Iris pigment epithelial cell (primary cell): ENCODE data around the gene MAN1C1.
"Not testable (repeated sequence)": the region's sequence is repeated elsewhere in the genome, so short reads cannot be mapped to it uniquely, and the experiment has no call there.

Source experiments
- DNase-seq: peaks from one replicate; pipeline ENCODE4 v3.0.0-alpha.2; 2011; ENCODE audit warnings: low read depth

Gene MAN1C1

DNA sequence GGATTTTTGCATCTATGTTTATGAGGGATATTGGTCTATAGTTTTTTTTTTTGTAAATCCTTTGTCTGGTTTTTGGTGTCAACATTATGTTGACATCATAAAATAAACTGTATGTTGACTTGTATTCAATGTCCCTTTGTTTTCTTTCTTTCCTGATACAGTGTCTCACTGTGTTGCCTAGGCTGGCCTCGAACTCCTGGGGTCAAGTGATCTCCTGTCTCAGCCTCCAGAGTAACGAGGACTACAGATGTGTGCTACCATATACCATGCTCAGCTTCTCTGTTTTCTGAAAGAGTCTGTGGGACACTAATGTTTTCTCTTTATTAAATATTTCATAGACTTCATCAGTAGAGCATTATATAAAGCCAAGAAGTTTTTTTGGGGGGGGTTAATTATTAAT lies 18.3 kb downstream of the MAN1C1 start:
- DNase-seq, result no peak

GRCh38 chr1:25636141-25636540 lies 19.6 kb downstream of the MAN1C1 start:
- DNase-seq, result not testable (repeated sequence)

- no peak for DNase-seq
These were observed 24.2 kb downstream of the MAN1C1 start for GRCh38 chr1:25640646-25641328.

- DNase-seq, result no peak
These were observed 24.7 kb downstream of the MAN1C1 start for GRCh38 chr1:25641329-25641725.

GRCh38 chr1:25641931-25642573 lies 25.5 kb downstream of the MAN1C1 start:
- DNase-seq, result peak; percentile 40

DNA sequence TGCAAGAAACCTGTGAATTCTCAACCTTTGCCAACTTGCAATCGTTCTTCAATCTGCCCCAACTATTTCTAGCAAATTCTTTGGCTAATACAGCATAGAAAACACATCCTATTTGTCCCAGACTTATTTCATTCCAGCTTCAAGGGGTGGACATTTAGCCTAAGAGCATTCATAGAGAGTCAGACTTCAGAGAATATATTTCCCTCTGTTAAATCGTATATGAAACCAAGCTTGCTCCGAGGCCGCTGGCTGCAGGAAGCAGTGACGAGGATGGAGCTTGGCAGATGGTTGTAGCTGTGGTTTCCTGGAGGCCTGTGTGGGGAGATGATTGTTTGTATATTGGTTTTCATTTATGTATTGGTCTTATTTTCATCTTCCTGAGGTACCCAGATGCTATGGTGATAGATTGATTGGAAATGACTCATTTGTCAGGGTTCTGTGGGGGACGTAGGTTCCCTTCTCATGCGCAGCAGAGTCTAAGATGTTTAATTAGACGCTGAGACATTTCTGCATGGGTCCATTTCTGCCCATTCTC lies 26.1 kb downstream of the MAN1C1 start:
- DNase-seq, result peak; percentile 84

- DNase-seq, result no peak
These were observed 27.3 kb downstream of the MAN1C1 start for GRCh38 chr1:25643929-25644328.

- no peak for DNase-seq
These were observed 28.4 kb downstream of the MAN1C1 start for GRCh38 chr1:25644962-25645361.

GRCh38 chr1:25645637-25646400 lies 29.2 kb downstream of the MAN1C1 start:
- DNase-seq, result no peak

DNA sequence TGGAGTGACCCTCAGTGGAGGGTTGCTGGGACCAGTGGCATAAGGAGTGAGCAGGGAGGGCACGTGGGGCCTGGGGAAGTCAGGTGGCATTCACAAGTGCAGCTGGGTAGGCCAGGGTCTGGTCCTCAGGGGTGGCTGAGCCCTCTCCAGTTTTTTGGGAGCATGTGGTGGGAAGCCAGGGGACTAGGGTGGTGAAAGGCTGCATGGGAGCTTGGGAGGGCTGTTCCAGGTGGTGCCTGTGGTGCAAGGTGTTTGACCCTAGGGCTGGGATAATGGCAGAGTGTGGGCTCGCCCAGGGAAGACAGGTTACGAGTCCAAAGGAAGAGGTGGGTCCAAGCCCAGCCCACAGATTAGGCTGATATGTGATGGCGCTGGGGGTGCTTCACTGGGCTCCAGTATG lies 30.5 kb downstream of the MAN1C1 start:
- no peak for DNase-seq

DNA sequence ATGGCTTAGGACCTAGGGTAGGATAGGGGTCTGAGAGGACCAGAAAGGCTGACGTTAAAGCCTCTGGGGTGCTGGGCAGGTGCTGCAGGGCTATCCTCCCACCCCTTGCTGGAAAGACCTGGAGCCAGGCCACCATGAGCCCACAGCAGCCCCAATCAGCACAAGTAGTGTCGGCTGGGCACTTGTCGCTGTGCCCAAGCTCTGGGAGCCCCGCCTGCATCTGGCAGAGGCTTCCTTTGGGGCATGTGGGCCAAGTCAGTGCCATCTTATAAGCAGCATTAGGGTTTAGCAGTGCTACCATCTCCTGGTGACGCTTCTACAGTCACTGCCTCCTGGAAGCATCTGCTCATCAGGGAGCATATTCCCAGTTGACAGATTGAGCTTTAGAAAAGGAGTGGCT lies 31.3 kb downstream of the MAN1C1 start:
- DNase-seq, result no peak

- DNase-seq, result no peak
These were observed 32.3 kb downstream of the MAN1C1 start for GRCh38 chr1:25648681-25649440.

- no peak for DNase-seq
These were observed 33.1 kb downstream of the MAN1C1 start for GRCh38 chr1:25649505-25650288.

- peak; percentile 41 for DNase-seq
These were observed 33.6 kb downstream of the MAN1C1 start for GRCh38 chr1:25650289-25650576.

DNA sequence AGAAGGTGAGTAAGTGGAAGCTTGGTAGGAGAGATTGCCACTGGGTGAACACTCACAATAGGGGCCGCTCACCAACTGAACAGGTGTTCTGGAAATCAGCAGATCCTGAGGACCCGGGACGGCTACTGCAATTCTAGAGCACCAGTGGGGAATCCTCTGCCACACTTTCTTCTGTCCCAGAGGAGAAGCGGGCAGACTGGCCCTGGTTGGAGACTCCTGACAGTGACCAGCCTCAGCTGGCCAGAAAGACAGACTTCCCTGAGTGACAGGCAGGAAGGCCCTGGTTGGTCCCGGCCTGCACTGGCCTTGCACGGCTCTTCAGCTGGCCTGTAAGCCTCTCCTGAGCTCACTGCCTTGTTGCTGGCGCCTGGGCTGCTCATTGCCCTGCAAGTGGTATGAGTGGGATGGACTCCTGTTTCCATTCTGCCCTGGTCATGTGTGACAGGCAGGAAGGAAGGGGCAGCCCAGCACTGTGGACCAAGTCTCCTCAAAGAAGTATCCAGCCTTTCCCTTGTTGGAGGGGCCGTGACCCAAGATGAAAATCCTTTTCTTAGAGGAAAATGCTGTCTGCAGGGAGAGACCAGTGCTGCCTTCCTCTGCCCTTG lies 34.5 kb downstream of the MAN1C1 start:
- no peak for DNase-seq

GRCh38 chr1:25651824-25652741 lies 35.5 kb downstream of the MAN1C1 start:
- DNase-seq, result no peak

- DNase-seq, result no peak
These were observed 37.0 kb downstream of the MAN1C1 start for GRCh38 chr1:25653558-25653957.

GRCh38 chr1:25654109-25654660 lies 37.6 kb downstream of the MAN1C1 start:
- DNase-seq, result no peak

- DNase-seq, result no peak
These were observed 40.7 kb downstream of the MAN1C1 start for GRCh38 chr1:25657121-25657882.
